Activated naive CD8-positive, alpha-beta T cell treated with anti-CD3 and anti-CD28 coated beads for 36 hours (primary cell): ENCODE measurements around the gene IRX3. TPM values are rescaled to one million over a fixed set of nuclear protein-coding genes. Genes with fewer than 3 reads are reported as not detected.

Experiments
- DNase-seq: peaks from one replicate; pipeline ENCODE4 v3.0.0; 2021
- H3K27ac Mint-ChIP-seq: one replicate; pipeline ENCODE4 v1.8.0; 2022; ENCODE audit warnings: mild to moderate bottlenecking, moderate library complexity, mixed read lengths
- H3K27me3 Mint-ChIP-seq: one replicate; pipeline ENCODE4 v1.8.0; 2022; ENCODE audit warnings: mild to moderate bottlenecking, mixed read lengths
- H3K36me3 Mint-ChIP-seq: one replicate; pipeline ENCODE4 v1.8.0; 2021; ENCODE audit warnings: mild to moderate bottlenecking, mixed read lengths
- H3K4me1 Mint-ChIP-seq: one replicate; pipeline ENCODE4 v1.8.0; 2021; ENCODE audit warnings: mixed read lengths
- H3K4me3 Mint-ChIP-seq: one replicate; pipeline ENCODE4 v1.8.0; 2022; ENCODE audit warnings: mild to moderate bottlenecking, moderate library complexity, mixed read lengths
- H3K9me3 Mint-ChIP-seq: one replicate; pipeline ENCODE4 v1.8.0; 2022; ENCODE audit warnings: mixed read lengths
- total RNA-seq, 2 experiments: library from RNA; stranded (reverse); gene quantifications; one replicate each; pipeline ENCODE4 v1.2.3, GENCODE V29; 2021

The IRX3 gene
- total RNA-seq, 2 experiments from 2014 or later, result not detected

GRCh38 chr16:54239456-54239855, 47.1 kb downstream of the IRX3 start:
- no peaks in the 10 kb centered on the region for H3K9me3 Mint-ChIP-seq
- no peaks in the 10 kb centered on the region for H3K4me1 Mint-ChIP-seq

GRCh38 chr16:54236773-54237172, 49.8 kb downstream of the IRX3 start:
- H3K27me3 Mint-ChIP-seq, result peaks cover 10% of the 10 kb centered on the region

More at GRCh38 chr16:54239456-54239855, 47.1 kb downstream of the IRX3 start:
- Mint-ChIP-seq H3K27ac (no peak overlapping the region), H3K27me3 (peaks cover 17% of the 10 kb centered on the region), H3K36me3 (no peaks in the 10 kb centered on the region), H3K4me3 (no peak overlapping the region)
- no peak for DNase-seq

DNA sequence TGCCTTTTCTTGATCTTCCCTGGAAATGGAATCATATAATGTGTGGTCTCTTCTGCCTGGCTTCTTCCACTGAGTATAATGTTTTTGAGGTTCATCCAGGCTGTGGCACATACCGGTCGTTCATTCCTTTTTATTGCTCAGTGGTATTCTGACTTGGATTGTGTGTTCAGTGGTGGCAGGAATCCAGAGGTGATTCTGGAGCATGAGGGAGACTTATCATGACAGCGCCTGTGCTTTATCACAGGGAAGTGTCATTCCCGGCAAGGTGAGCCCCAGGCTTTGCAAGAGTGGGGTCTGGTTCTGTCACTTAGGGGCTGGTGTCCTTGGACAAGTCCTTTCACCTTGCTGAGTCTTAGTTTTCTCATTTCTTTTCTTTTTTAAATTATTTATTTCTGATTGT, 53.0 kb downstream of the IRX3 start:
- no peak for DNase-seq
- H3K27ac Mint-ChIP-seq, result no peak overlapping the region
- H3K27me3 Mint-ChIP-seq, result peaks cover 10% of the 10 kb centered on the region
- no peaks in the 10 kb centered on the region for H3K9me3 Mint-ChIP-seq
- H3K4me1 Mint-ChIP-seq, result no peaks in the 10 kb centered on the region
- no peak overlapping the region for H3K4me3 Mint-ChIP-seq
- no peaks in the 10 kb centered on the region for H3K36me3 Mint-ChIP-seq

More at GRCh38 chr16:54236773-54237172, 49.8 kb downstream of the IRX3 start:
- Mint-ChIP-seq H3K27ac (no peak overlapping the region), H3K36me3 (no peaks in the 10 kb centered on the region), H3K4me1 (no peaks in the 10 kb centered on the region), H3K9me3 (no peaks in the 10 kb centered on the region), H3K4me3 (no peak overlapping the region)
- no peak for DNase-seq
